Measurements from ENCODE around the gene RAB6D. TPM values are rescaled to one million over a fixed set of nuclear protein-coding genes. Genes with fewer than 3 reads are reported as not detected.

Gene RAB6D
- total and polyA plus RNA-seq, 2 of the 13 experiments (the other 11 are each of a cell fraction or from before 2014, with no cell fraction given) = 0.01 TPM; not detected in 1

GRCh38 chr2:131394147-131394931 lies 30.4 kb upstream of the RAB6D start (continued):
- peak; percentile 72 for TF ChIP-seq ELF3 (CRISPR knock-in tag; IDR thresholded peaks at IDR 0.05)
- peak; percentile 33; the same call in 1 of the 2 replicates for TF ChIP-seq RAD21 (CRISPR knock-in tag; IDR thresholded peaks at IDR 0.05)
- TF ChIP-seq NR2C2 (CRISPR knock-in tag; IDR thresholded peaks at IDR 0.05; ENCODE audit: borderline replicate concordance) = 0 out of 2 replicates have a peak, but pooled peaks have one; percentile 26
- TF ChIP-seq ZNF687 (CRISPR knock-in tag; IDR thresholded peaks at IDR 0.05) = peak; percentile 35
- no peak for TF ChIP-seq NFYC (CRISPR knock-in tag; IDR thresholded peaks at IDR 0.05)
- peak; percentile 35; the same call in 1 of the 2 replicates for TF ChIP-seq ETV5 (CRISPR knock-in tag; IDR thresholded peaks at IDR 0.05; ENCODE audit: borderline replicate concordance)
- peak; percentile 80; the same call in 1 of the 2 replicates for TF ChIP-seq ZBTB37 (CRISPR knock-in tag; IDR thresholded peaks at IDR 0.05)
- TF ChIP-seq ZNF770 (CRISPR knock-in tag; IDR thresholded peaks at IDR 0.05) = 0 out of 2 replicates have a peak, but pooled peaks have one; percentile 27
- TF ChIP-seq ZNF619 (CRISPR knock-in tag; IDR thresholded peaks at IDR 0.05) = no peak
- TF ChIP-seq ELF1 (CRISPR knock-in tag; IDR thresholded peaks at IDR 0.05) = 0 out of 2 replicates have a peak, but pooled peaks have one; percentile 29
- peak; percentile 32; the same call in 1 of the 2 replicates for TF ChIP-seq TFAP4 (IDR thresholded peaks at IDR 0.05; ENCODE audit: borderline replicate concordance, low read depth)
- TF ChIP-seq HNRNPLL (IDR thresholded peaks at IDR 0.05; ENCODE audit: low read depth, low read length, poor library complexity, severe bottlenecking) = peak; percentile 32
- TF ChIP-seq ZFX (CRISPR knock-in tag; IDR thresholded peaks at IDR 0.05; ENCODE audit: low read depth) = peak; percentile 28; the same call in 1 of the 2 replicates
- TF ChIP-seq ZSCAN25 (CRISPR knock-in tag; IDR thresholded peaks at IDR 0.05) = peak; percentile 43; the same call in 1 of the 2 replicates
- peak; percentile 48; the same call in 1 of the 2 replicates for TF ChIP-seq ZFY (CRISPR knock-in tag; IDR thresholded peaks at IDR 0.05)
- no peak for TF ChIP-seq ZNF296 (CRISPR knock-in tag; conservative IDR thresholded peaks at IDR 0.05)
- peak; percentile 77 for TF ChIP-seq GABPB1 (CRISPR knock-in tag; IDR thresholded peaks at IDR 0.05)
- no peak for TF ChIP-seq RFX5 (IDR thresholded peaks at IDR 0.05; ENCODE audit: low read depth, low read length)
